Ovary (tissue), 3 donors: ENCODE results near the gene DOCK2.

ENCODE experiments used
- CTCF ChIP-seq, 3 donors: fragments of 450-650 bp in 2 of 3; fragments of 200-600 bp in 1 of 3; IDR thresholded peaks; one replicate each; pipeline versions ENCODE4 v1.5.1 to v1.8.0; 2016 to 2022; ENCODE audit warnings: antibody characterized with exemption in 3 of 3, mild to moderate bottlenecking in 1 of 3
- POLR2A ChIP-seq: fragments of 450-650 bp; IDR thresholded peaks from one replicate; pipeline ENCODE4 v1.6.1; 2017; ENCODE audit warnings: antibody characterized with exemption, mild to moderate bottlenecking, moderate library complexity
- donor health status: DM: no; HTN: no; CAD: no.

GRCh38 chr5:169918228-169918627, 281.2 kb downstream of the DOCK2 start:
- TF ChIP-seq CTCF (IDR thresholded peaks at IDR 0.05), result no peak
- no peak for TF ChIP-seq POLR2A
